HepG2 (cell line): ENCODE measurements around the gene ARPC1B.
"Not testable (repeated sequence)": the region's sequence is repeated elsewhere in the genome, so short reads cannot be mapped to it uniquely, and the experiment has no call there.

Source experiments
- CEBPB ChIP-seq: IDR thresholded peaks from 2 replicates; pipeline ENCODE4 v1.6.1; 2011; ENCODE audit warnings: low read depth, low read length, improper control_type of control experiment, borderline replicate concordance
- CTCF ChIP-seq: sonication (generic); formaldehyde crosslinking; IDR thresholded peaks from 2 replicates; pipeline ENCODE4 v1.5.0; 2020; ENCODE audit warnings: mild to moderate bottlenecking, missing genetic modification reagents, moderate library complexity
- DZIP1 ChIP-seq: sonication (generic); formaldehyde crosslinking; IDR thresholded peaks from 2 replicates; pipeline ENCODE4 v1.5.0; 2020; ENCODE audit warnings: mild to moderate bottlenecking, missing genetic modification reagents
- MLX ChIP-seq: IDR thresholded peaks from 2 replicates; pipeline ENCODE4 v1.6.1; 2016
- MLXIP ChIP-seq: sonication (generic); formaldehyde crosslinking; IDR thresholded peaks from 2 replicates; pipeline ENCODE4 v1.9.0; 2021; ENCODE audit warnings: missing genetic modification reagents, borderline replicate concordance
- POLR2A ChIP-seq, 2 experiments: IDR thresholded peaks; 2 replicates each; pipeline ENCODE4 v1.6.1; 2011; ENCODE audit warnings: low read depth in 2 of 2, low read length in 2 of 2, mild to moderate bottlenecking in 1 of 2, moderate library complexity in 1 of 2; ENCODE audit not compliant: insufficient read depth in 1 of 2
- POLR2AphosphoS5 ChIP-seq: IDR thresholded peaks from 2 replicates; pipeline ENCODE4 v1.6.1; 2012; ENCODE audit warnings: low read depth, low read length
- SIN3A ChIP-seq: IDR thresholded peaks from 2 replicates; pipeline ENCODE4 v1.6.1; 2011; ENCODE audit warnings: low read depth, mild to moderate bottlenecking, control low read depth, low read length, borderline replicate concordance
- SIX1 ChIP-seq: sonication (generic); formaldehyde crosslinking; IDR thresholded peaks from 2 replicates; pipeline ENCODE4 v1.4.0; 2020; ENCODE audit warnings: missing genetic modification reagents, borderline replicate concordance
- SRSF1 ChIP-seq: fragments of 200-400 bp; formaldehyde crosslinking; optimal IDR thresholded peaks from 2 replicates; pipeline ENCODE3; 2017; ENCODE audit warnings: mild to moderate bottlenecking, low read depth, low read length, moderate library complexity
- TBP ChIP-seq: sonication (generic); formaldehyde crosslinking; IDR thresholded peaks from 2 replicates; pipeline ENCODE4 v1.5.0; 2020; ENCODE audit warnings: missing genetic modification reagents
- ZNF256 ChIP-seq: sonication (generic); formaldehyde crosslinking; conservative IDR thresholded peaks from 2 replicates; pipeline ENCODE4 v1.4.0; 2020; ENCODE audit warnings: missing genetic modification reagents
- ZNF3 ChIP-seq: IDR thresholded peaks from 2 replicates; pipeline ENCODE4 v1.7.0; 2017; ENCODE audit warnings: inconsistent platforms

- not testable (repeated sequence) for TF ChIP-seq CTCF (CRISPR knock-in tag); SIX1 (CRISPR knock-in tag); DZIP1 (CRISPR knock-in tag); POLR2AphosphoS5; POLR2A (IDR thresholded peaks at IDR 0.05; ENCODE audit: insufficient read depth in 1 of 2, low read depth in 2 of 2, low read length in 2 of 2); MLXIP (CRISPR knock-in tag); ZNF3; MLX (CRISPR knock-in tag); SRSF1; TBP (CRISPR knock-in tag); ZNF256 (CRISPR knock-in tag); SIN3A; CEBPB
These were observed 5.1 kb downstream of the ARPC1B start for GRCh38 chr7:99379693-99380031.
